Measurements from ENCODE around the gene RGMB. TPM values are rescaled to one million over a fixed set of nuclear protein-coding genes. Genes with fewer than 3 reads are reported as not detected.

The RGMB gene
- total RNA-seq, 1 donor from 2014 or later: 11.0 TPM

DNA sequence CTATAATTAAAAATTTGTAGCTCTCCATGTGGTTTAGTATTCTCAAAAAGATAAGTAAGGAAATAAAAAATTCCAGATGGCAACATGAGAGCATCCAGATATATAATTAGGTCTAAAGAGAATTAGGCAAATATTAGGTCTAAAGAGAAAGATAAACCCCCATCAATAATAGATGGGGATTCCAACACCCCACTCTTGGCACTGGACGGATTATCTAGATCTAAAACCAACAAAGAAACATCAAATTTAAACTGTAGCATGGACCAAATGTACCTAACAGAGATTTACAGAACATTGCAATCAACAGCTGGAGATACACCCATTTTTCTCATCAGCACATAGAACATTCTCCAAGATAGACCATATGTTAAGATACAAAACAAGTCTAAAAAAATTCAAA is 31.6 kb downstream of the RGMB start:
- DNase-seq (ENCODE audit: low spot score in 2 of 2, unreplicated experiment in 2 of 2): no peak
- no peak overlapping the region for H3K4me3 Mint-ChIP-seq
- H3K36me3 Mint-ChIP-seq: peaks cover 13% of the 10 kb centered on the region
- TF ChIP-seq, protein P1, sequence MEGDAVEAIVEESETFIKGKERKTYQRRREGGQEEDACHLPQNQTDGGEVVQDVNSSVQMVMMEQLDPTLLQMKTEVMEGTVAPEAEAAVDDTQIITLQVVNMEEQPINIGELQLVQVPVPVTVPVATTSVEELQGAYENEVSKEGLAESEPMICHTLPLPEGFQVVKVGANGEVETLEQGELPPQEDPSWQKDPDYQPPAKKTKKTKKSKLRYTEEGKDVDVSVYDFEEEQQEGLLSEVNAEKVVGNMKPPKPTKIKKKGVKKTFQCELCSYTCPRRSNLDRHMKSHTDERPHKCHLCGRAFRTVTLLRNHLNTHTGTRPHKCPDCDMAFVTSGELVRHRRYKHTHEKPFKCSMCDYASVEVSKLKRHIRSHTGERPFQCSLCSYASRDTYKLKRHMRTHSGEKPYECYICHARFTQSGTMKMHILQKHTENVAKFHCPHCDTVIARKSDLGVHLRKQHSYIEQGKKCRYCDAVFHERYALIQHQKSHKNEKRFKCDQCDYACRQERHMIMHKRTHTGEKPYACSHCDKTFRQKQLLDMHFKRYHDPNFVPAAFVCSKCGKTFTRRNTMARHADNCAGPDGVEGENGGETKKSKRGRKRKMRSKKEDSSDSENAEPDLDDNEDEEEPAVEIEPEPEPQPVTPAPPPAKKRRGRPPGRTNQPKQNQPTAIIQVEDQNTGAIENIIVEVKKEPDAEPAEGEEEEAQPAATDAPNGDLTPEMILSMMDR (IDR thresholded peaks at IDR 0.05; ENCODE audit: unreplicated experiment): no peak
- no peaks in the 10 kb centered on the region for H3K27me3 Mint-ChIP-seq (ENCODE audit: low read depth)
- H3K27ac Mint-ChIP-seq: no peak overlapping the region
- peaks cover 37% of the 10 kb centered on the region for H3K9me3 Mint-ChIP-seq
- H3K4me1 Mint-ChIP-seq: no peaks in the 10 kb centered on the region

DNA sequence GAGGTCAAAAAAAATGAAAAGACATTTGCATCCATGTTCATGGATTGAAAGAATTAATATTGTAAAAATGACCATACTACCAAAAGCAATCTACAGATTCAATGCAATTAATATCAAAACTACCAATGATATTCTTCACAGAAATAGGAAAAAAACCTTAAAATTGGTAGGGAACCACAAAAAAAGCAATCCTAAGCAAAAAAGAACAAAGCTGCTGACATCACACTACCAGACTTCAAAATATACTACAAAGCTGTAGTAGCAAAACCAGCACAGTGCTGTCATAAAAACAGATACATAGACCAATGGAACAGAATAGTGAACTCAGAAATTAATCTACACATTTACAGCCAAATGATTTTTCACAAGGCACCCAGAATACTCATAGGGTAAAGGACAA is 34.3 kb downstream of the RGMB start:
- no peaks in the 10 kb centered on the region for H3K27me3 Mint-ChIP-seq (ENCODE audit: low read depth)

DNA sequence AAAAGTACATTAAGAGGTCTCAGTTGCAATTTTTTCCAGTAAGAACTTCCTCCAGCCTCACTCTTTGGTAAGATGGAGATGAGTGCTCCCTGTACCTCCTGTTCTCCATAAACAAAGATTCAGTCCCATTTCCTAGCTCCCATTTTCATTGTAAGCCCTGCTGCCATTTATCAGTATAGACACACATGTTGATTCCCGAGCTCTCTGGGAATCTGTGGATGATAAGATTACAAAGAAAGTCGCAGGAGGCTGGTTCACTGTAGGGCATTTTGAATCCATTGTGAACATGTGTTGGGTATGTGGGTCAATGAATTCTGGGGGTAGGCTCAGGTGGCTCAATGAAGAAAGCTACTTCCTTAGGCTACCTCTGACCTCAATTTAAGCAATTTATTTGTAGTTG is 36.7 kb downstream of the RGMB start:
- TF ChIP-seq, protein P1 (IDR thresholded peaks at IDR 0.05; ENCODE audit: unreplicated experiment): no peak
- Mint-ChIP-seq H3K4me3 (no peak overlapping the region), H3K27ac (no peak overlapping the region), H3K27me3 (ENCODE audit: low read depth) (no peaks in the 10 kb centered on the region), H3K36me3 (peaks cover 11% of the 10 kb centered on the region), H3K9me3 (peaks cover 38% of the 10 kb centered on the region), H3K4me1 (no peaks in the 10 kb centered on the region)
- no peak for DNase-seq (ENCODE audit: low spot score in 2 of 2, unreplicated experiment in 2 of 2)

More for the DNA sequence above, 34.3 kb downstream of the RGMB start:
- TF ChIP-seq, protein P1 (IDR thresholded peaks at IDR 0.05; ENCODE audit: unreplicated experiment): no peak
- Mint-ChIP-seq H3K4me3 (no peak overlapping the region), H3K27ac (no peak overlapping the region), H3K9me3 (peaks cover 41% of the 10 kb centered on the region), H3K36me3 (peaks cover 13% of the 10 kb centered on the region), H3K4me1 (no peaks in the 10 kb centered on the region)
- no peak for DNase-seq (ENCODE audit: low spot score in 2 of 2, unreplicated experiment in 2 of 2)

DNA sequence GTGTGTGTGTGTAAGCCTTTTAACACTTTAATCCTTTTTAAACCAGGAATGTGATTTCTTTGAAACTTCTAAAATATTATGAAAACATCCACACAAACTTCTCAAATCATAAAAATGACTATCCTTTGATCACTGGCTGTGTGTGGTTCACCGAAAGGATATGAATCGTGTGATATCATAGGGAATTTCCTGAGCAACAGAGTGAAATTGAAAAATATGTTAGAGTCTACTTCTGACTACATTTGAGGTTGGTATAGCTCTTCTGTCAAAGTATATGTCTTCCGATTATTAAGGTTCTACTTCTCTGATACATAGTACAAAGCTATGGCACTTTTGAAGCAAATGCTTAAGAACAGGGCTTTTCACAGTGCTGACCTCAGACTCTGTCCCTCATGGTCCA is 40.3 kb downstream of the RGMB start:
- H3K27ac Mint-ChIP-seq: no peak overlapping the region
- H3K4me3 Mint-ChIP-seq: no peak overlapping the region
- peaks cover 8% of the 10 kb centered on the region for H3K9me3 Mint-ChIP-seq
- TF ChIP-seq, protein P1 (IDR thresholded peaks at IDR 0.05; ENCODE audit: unreplicated experiment): no peak
- no peak for DNase-seq (ENCODE audit: low spot score in 2 of 2, unreplicated experiment in 2 of 2)
- H3K27me3 Mint-ChIP-seq (ENCODE audit: low read depth): no peaks in the 10 kb centered on the region
- H3K4me1 Mint-ChIP-seq: no peaks in the 10 kb centered on the region
- H3K36me3 Mint-ChIP-seq: no peaks in the 10 kb centered on the region

DNA sequence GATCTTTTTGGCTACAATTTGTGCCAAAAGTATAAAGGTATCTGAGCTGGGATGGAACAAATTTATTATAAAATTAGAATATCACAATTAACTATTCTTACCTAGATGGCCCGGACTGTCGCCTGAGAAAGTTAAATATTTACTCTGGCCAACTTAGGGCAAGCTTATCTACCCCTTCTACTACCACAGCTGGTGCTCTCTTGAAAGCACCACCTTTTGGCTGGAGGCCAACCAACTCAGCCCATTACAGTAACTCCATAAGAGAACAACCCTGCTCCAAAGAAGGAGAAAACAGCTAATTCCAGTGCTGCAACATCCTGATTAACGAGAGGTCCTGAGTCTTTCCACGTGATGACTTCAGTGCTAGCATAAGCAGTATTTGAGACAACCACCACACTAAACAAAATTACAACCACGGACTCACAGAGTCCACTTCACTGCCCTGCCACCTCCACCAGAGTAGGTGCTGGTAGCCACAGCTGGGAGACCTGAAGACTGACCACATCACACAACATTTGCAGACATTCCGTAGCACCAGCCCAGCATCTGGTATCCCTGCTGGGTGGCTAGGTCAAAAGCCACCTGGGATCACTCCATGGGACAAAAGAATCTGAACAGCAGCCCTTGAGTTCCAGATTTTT is 43.2 kb downstream of the RGMB start:
- Mint-ChIP-seq H3K9me3 (peaks cover 21% of the 10 kb centered on the region), H3K4me3 (no peak overlapping the region), H3K4me1 (no peaks in the 10 kb centered on the region), H3K27ac (no peak overlapping the region), H3K27me3 (ENCODE audit: low read depth) (no peaks in the 10 kb centered on the region), H3K36me3 (peaks cover 8% of the 10 kb centered on the region)
- DNase-seq (ENCODE audit: low spot score in 2 of 2, unreplicated experiment in 2 of 2): no peak
- TF ChIP-seq, protein P1 (IDR thresholded peaks at IDR 0.05; ENCODE audit: unreplicated experiment): no peak
